H9 (cell line): Measurements from ENCODE around the gene EGFR. TPM values are rescaled to one million over a fixed set of nuclear protein-coding genes. Genes with fewer than 3 reads are reported as not detected.

Source experiments
- DNase-seq: peaks from one replicate; pipeline ENCODE4 v3.0.0-alpha.2; 2017
- H2AFZ ChIP-seq: one replicate; pipeline ENCODE4 v1.6.1; 2013; ENCODE audit warnings: mild to moderate bottlenecking, low read length, control low read depth, moderate library complexity
- H2AK5ac ChIP-seq: 2 replicates; pipeline ENCODE4 v1.6.1; 2013; ENCODE audit warnings: low read length, control low read depth, mixed read lengths; ENCODE audit not compliant: insufficient read length
- H2BK120ac ChIP-seq: one replicate; pipeline ENCODE4 v1.6.1; 2013; ENCODE audit warnings: low read depth, mild to moderate bottlenecking, low read length, control low read depth, inconsistent platforms; ENCODE audit not compliant: poor library complexity, severe bottlenecking
- H2BK12ac ChIP-seq: 2 replicates; pipeline ENCODE4 v1.6.1; 2013; ENCODE audit warnings: low read length, control low read depth, mixed read lengths, low read depth; ENCODE audit not compliant: insufficient read length
- H2BK15ac ChIP-seq: 2 replicates; pipeline ENCODE4 v1.6.1; 2013; ENCODE audit warnings: low read depth, low read length, control low read depth
- H2BK20ac ChIP-seq: one replicate; pipeline ENCODE4 v1.6.1; 2013; ENCODE audit warnings: low read depth, mild to moderate bottlenecking, low read length, control low read depth, inconsistent platforms; ENCODE audit not compliant: poor library complexity, severe bottlenecking
- H2BK5ac ChIP-seq: 2 replicates; pipeline ENCODE4 v1.6.1; 2013; ENCODE audit warnings: low read length, control low read depth, mixed read lengths; ENCODE audit not compliant: insufficient read length
- H3K14ac ChIP-seq: 2 replicates; pipeline ENCODE4 v1.6.1; 2013; ENCODE audit warnings: low read length, control low read depth; ENCODE audit not compliant: insufficient read depth
- H3K18ac ChIP-seq: 2 replicates; pipeline ENCODE4 v1.6.1; 2013; ENCODE audit warnings: low read depth, mild to moderate bottlenecking, mixed read lengths, low read length, control low read depth; ENCODE audit not compliant: insufficient read length
- H3K23ac ChIP-seq: 2 replicates; pipeline ENCODE4 v1.6.1; 2013; ENCODE audit warnings: low read length, control low read depth, mixed read lengths, low read depth; ENCODE audit not compliant: insufficient read length
- H3K23me2 ChIP-seq: 2 replicates; pipeline ENCODE4 v1.6.1; 2013; ENCODE audit warnings: low read depth, mild to moderate bottlenecking, mixed read lengths, low read length, control low read depth; ENCODE audit not compliant: insufficient read length, poor library complexity, severe bottlenecking
- H3K27ac ChIP-seq: 2 replicates; pipeline ENCODE4 v1.5.1; 2013; ENCODE audit warnings: low read length, control low read depth, mixed read lengths, low read depth; ENCODE audit not compliant: insufficient read length
- H3K27me3 ChIP-seq: 2 replicates; pipeline ENCODE4 v1.6.1; 2013; ENCODE audit warnings: low read length, control low read depth, inconsistent platforms; ENCODE audit not compliant: insufficient read depth
- H3K4ac ChIP-seq: 2 replicates; pipeline ENCODE4 v1.6.1; 2013; ENCODE audit warnings: low read depth, mild to moderate bottlenecking, control low read depth, inconsistent platforms, low read length, moderate library complexity
- H3K4me1 ChIP-seq: 2 replicates; pipeline ENCODE4 v1.6.1; 2013; ENCODE audit warnings: low read length, control low read depth, inconsistent platforms; ENCODE audit not compliant: insufficient read depth
- H3K4me2 ChIP-seq: 2 replicates; pipeline ENCODE4 v1.6.1; 2013; ENCODE audit warnings: low read length, control low read depth, mixed read lengths; ENCODE audit not compliant: insufficient read length, insufficient read depth
- H3K56ac ChIP-seq: 2 replicates; pipeline ENCODE4 v1.6.1; 2013; ENCODE audit warnings: low read depth, mild to moderate bottlenecking, mixed read lengths, low read length, control low read depth; ENCODE audit not compliant: insufficient read length
- H3K79me1 ChIP-seq: 2 replicates; pipeline ENCODE4 v1.6.1; 2013; ENCODE audit warnings: low read depth, mild to moderate bottlenecking, moderate library complexity, low read length, control low read depth, inconsistent platforms; ENCODE audit not compliant: insufficient read depth, poor library complexity, severe bottlenecking
- H3K79me2 ChIP-seq: 2 replicates; pipeline ENCODE4 v1.6.1; 2013; ENCODE audit warnings: low read length, control low read depth, inconsistent platforms; ENCODE audit not compliant: insufficient read depth
- H3K9ac ChIP-seq: 2 replicates; pipeline ENCODE4 v1.6.1; 2013; ENCODE audit warnings: low read length, control low read depth, mixed read lengths; ENCODE audit not compliant: insufficient read length; ENCODE audit errors: extremely low read depth
- H3K9me3 ChIP-seq: one replicate; pipeline ENCODE4 v1.6.1; 2013; ENCODE audit warnings: low read depth, low read length, inconsistent platforms; ENCODE audit not compliant: control insufficient read depth
- H3T11ph ChIP-seq: one replicate; pipeline ENCODE4 v1.6.1; 2013; ENCODE audit warnings: mild to moderate bottlenecking, low read length, control low read depth, inconsistent platforms
- H4K20me1 ChIP-seq: one replicate; pipeline ENCODE4 v1.6.1; 2013; ENCODE audit not compliant: control insufficient read depth, insufficient read length, insufficient read depth
- H4K5ac ChIP-seq: 2 replicates; pipeline ENCODE4 v1.6.1; 2013; ENCODE audit warnings: low read depth, mild to moderate bottlenecking, mixed read lengths, low read length, control low read depth; ENCODE audit not compliant: insufficient read length
- H4K8ac ChIP-seq: replicated peaks from 2 replicates; pipeline ENCODE4 v1.6.1; 2013; ENCODE audit warnings: low read length, control low read depth, mixed read lengths, low read depth; ENCODE audit not compliant: insufficient read length
- H4K91ac ChIP-seq: 2 replicates; pipeline ENCODE4 v1.6.1; 2013; ENCODE audit warnings: low read depth, mild to moderate bottlenecking, moderate library complexity, mixed read lengths, low read length, control low read depth; ENCODE audit not compliant: insufficient read length
- H3K27ac Mint-ChIP-seq, 3 experiments: 2 replicates in 2 of 3; 3 replicates in 1 of 3; pipeline ENCODE4 v1.8.0; 2020 to 2021; ENCODE audit warnings: mixed read lengths in 3 of 3, mild to moderate bottlenecking in 1 of 3, moderate library complexity in 1 of 3
- H3K27me3 Mint-ChIP-seq: 2 replicates; pipeline ENCODE4 v1.8.0; 2021; ENCODE audit warnings: low read depth, mild to moderate bottlenecking, moderate library complexity, mixed read lengths
- H3K36me3 Mint-ChIP-seq, 3 experiments: 2 replicates in 2 of 3; 3 replicates in 1 of 3; pipeline ENCODE4 v1.8.0; 2020 to 2021; ENCODE audit warnings: low read depth in 3 of 3, mixed read lengths in 3 of 3; ENCODE audit not compliant: insufficient read depth in 1 of 3
- H3K4me1 Mint-ChIP-seq, 2 experiments: 2 replicates each; pipeline ENCODE4 v1.8.0; 2020; ENCODE audit warnings: mixed read lengths in 2 of 2
- H3K4me3 Mint-ChIP-seq, 2 experiments: 2 replicates in 1 of 2; 3 replicates in 1 of 2; pipeline ENCODE4 v1.8.0; 2020 to 2021; ENCODE audit warnings: mild to moderate bottlenecking in 2 of 2, mixed read lengths in 2 of 2, moderate library complexity in 1 of 2
- H3K9me3 Mint-ChIP-seq, 2 experiments: 2 replicates in 1 of 2; 3 replicates in 1 of 2; pipeline ENCODE4 v1.8.0; 2020; ENCODE audit warnings: mild to moderate bottlenecking in 2 of 2, mixed read lengths in 2 of 2, moderate library complexity in 1 of 2
- WGBS: extraction: QIAGEN DNeasy Blood & Tissue Kit; methylation state at CpG from one replicate; pipeline ENCODE4 v1.1.7; 2013; ENCODE audit warnings: missing lambda C conversion rate, low lambda C conversion rate, mixed read lengths; ENCODE audit not compliant: insufficient read length; ENCODE audit errors: extremely low coverage; 5-methylcytosine and 5-hydroxymethylcytosine counted together
- total RNA-seq: library from RNA; stranded (reverse); gene quantifications from 2 replicates; pipeline ENCODE4 v1.2.1, GENCODE V29; 2021
- TF ChIP-seq, protein P1 (sequence below): fragments of 200-600 bp; sonication (generic); conservative IDR thresholded peaks from 3 replicates; pipeline ENCODE4 v1.8.0; 2021; ENCODE audit warnings: antibody characterized with exemption, mild to moderate bottlenecking

Gene EGFR
- total RNA-seq, 1 experiment from 2014 or later, result 3.3 TPM

DNA sequence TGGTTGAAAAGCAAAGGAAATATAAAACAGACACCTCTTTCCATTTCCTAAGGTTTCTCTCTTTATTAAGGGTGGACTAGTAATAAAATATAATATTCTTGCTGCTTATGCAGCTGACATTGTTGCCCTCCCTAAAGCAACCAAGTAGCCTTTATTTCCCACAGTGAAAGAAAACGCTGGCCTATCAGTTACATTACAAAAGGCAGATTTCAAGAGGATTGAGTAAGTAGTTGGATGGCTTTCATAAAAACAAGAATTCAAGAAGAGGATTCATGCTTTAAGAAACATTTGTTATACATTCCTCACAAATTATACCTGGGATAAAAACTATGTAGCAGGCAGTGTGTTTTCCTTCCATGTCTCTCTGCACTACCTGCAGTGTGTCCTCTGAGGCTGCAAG lies 191.9 kb downstream of the EGFR start:
- Mint-ChIP-seq H3K4me1 (peaks cover 15 to 16% of the 10 kb centered on the region in 2 experiments), H3K27me3 (no peaks in the 10 kb centered on the region; the same call in 1 of the 2 replicates), H3K36me3 (no peaks in the 10 kb centered on the region; a peak in 1 of 7 replicates), H3K4me3 (no peak overlapping the region), H3K9me3 (no peaks in the 10 kb centered on the region), H3K27ac (no peak overlapping the region)
- Histone ChIP-seq H3K23me2 (no peaks in the 10 kb centered on the region), H2AFZ (no peak overlapping the region), H3K56ac (no peak overlapping the region), H3K27me3 (no peaks in the 10 kb centered on the region), H2BK5ac (no peak overlapping the region), H3K14ac (no peak overlapping the region), H2BK120ac (no peak overlapping the region), H3K4ac (no peak overlapping the region), H3K79me2 (no peaks in the 10 kb centered on the region), H2BK15ac (no peak overlapping the region), H3K27ac (no peak overlapping the region), H2BK20ac (no peak overlapping the region), H4K5ac (no peak overlapping the region), H3K4me1 (no peaks in the 10 kb centered on the region), H3K79me1 (no peaks in the 10 kb centered on the region), H4K91ac (no peak overlapping the region), H3K23ac (no peak overlapping the region), H4K8ac (no peak overlapping the region), H2AK5ac (no peak overlapping the region), H3K4me2 (no peak overlapping the region), H3K9me3 (no peaks in the 10 kb centered on the region), H4K20me1 (no peaks in the 10 kb centered on the region), H3T11ph (no peak overlapping the region), H3K18ac (no peak overlapping the region), H3K9ac (no peak overlapping the region), H2BK12ac (no peak overlapping the region)
- DNase-seq, result no peak
- WGBS, result no CpG with 5 or more reads among the region's 1 CpG
- TF ChIP-seq, protein P1, sequence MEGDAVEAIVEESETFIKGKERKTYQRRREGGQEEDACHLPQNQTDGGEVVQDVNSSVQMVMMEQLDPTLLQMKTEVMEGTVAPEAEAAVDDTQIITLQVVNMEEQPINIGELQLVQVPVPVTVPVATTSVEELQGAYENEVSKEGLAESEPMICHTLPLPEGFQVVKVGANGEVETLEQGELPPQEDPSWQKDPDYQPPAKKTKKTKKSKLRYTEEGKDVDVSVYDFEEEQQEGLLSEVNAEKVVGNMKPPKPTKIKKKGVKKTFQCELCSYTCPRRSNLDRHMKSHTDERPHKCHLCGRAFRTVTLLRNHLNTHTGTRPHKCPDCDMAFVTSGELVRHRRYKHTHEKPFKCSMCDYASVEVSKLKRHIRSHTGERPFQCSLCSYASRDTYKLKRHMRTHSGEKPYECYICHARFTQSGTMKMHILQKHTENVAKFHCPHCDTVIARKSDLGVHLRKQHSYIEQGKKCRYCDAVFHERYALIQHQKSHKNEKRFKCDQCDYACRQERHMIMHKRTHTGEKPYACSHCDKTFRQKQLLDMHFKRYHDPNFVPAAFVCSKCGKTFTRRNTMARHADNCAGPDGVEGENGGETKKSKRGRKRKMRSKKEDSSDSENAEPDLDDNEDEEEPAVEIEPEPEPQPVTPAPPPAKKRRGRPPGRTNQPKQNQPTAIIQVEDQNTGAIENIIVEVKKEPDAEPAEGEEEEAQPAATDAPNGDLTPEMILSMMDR, result no peak
